SK-N-DZ (cell line): Measurements from ENCODE around the gene CDH13.

Experiments used
- DNase-seq: peaks from one replicate; pipeline ENCODE4 v3.0.0-alpha.2; 2015; ENCODE audit warnings: low spot score

The CDH13 gene

DNA sequence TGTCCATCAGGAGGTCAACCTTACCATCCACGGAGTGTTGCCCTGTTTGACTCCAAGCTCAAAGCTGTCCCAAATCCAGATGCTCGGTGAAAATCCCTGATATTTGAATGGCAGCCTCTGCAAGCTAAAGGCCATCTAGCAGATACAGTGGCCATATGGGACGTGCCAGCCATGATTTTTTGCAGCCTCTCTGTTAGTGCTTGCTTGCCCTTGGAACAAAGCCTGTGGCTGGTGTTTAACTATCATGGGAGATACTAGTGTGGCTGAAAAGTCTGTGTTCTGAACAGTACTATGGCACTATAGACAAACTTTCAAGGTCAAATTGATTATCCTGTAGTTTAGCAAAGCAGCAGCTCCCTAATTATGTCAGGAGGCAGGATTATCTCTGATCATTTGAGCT is 214.3 kb downstream of the CDH13 start:
- DNase-seq, result no peak

DNA sequence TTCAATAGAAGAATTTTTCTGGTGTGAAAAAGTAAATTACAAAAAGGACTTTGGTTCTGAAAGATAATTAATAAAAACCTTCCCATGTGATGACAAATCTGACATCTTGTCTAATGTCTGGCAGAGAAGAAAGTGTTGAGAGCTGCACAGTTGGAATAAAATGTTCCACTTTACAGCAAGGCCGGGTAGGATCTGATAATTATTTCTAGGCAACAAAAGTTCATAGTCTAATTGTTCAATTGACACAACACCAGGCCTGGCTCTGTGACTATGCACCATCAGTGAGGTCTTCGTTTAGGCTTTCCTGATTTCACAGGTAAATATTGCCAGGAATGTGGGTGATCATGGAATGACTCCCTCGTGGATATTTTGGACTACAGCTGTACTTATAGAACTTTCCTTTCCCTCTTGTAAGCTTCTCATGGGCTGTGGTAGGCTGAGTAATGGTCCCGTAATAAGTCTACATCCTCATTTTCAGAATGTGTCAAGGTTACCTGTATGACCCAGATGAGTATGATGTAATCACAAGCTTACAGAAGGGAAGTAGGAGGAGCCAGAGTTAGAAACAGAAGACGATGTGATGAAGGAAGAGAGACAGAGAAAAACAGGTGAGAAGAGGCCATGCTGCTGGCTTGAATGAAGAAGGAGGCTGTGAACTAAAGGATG is 217.0 kb downstream of the CDH13 start:
- DNase-seq, result no peak

DNA sequence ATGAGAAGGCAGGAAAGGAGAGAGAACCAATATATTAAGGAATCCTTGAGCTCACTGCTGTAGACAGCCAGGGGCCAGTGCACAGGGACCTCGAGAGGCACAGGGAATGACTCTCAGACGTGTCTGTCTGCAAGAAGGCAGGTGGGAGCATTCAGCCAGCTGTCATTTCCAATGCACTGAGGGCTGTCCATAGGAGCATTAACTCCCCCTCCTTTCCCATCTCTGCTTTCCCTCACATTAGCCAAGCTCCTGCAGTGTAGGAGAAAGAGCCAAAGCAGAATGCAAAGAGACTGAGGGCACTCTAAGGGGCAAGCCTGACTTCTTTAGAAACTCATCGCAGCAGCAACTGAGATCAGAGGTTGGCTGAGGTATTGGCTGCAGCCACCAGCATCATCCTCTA is 218.3 kb downstream of the CDH13 start:
- no peak for DNase-seq

DNA sequence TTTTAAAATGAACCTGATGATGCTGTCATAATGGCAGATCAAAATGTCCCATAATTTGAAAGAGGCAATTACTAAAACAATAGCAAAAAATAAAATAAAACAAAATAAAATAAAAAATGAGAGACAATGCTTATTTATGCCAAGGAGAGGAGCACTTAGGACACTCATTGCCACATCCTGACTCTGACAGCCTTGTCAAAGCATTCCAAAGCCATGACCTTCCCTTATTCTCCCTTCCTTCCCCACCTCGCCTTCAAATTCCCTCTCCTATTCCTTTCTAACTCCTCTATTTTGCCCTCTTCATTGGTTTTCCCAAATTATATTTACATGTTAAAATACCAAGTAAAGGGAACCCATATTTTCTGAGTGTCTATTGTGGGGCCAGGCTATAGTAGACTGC is 220.0 kb downstream of the CDH13 start:
- no peak for DNase-seq

DNA sequence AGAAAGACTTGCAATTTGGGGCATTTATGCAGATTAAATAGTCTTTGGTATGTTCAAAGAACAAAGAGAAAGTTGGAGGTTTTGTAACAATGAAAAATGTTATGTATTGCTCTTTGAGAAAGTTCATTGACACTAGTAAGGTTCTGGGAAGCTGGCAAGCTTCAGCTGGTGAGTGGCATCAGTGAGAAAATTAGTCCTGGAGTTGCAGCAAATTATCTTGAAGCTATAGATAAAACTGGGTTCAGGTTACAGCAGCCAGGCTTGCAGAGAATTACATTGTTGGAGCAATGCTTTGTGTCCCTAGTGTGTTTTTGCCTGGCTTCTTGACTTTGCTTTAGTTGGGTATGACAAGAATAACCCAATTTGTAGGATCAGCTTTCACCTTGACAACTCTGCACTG is 221.2 kb downstream of the CDH13 start:
- no peak for DNase-seq

DNA sequence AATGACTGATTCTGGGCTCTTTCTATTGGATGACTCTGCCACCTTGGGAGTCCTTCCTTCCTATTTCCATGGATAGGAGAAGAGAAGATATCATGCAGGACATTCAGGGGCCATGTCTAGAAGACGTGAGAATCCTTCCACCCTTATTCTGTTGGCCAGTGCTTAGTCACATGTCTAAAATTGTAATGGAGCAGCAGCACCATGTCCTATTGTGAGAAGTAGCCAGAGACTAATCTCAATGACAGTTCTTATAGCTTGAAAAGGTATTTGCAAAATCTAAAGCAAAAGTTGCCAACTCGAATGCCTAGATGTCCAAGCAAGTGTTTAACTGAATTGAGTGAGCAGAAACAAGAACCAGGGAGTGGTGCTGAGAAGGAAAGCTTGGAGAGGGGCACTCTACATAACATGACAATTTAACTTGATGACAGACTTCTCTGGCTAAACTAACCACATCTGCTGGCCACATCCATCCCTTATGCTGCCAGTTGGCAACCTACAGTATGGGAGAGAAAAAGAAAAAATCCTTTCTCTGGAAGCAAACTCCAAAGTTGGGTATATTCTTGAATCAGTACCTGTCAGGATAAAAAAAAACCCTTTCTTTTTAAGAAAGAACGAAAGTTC is 225.7 kb downstream of the CDH13 start:
- no peak for DNase-seq

DNA sequence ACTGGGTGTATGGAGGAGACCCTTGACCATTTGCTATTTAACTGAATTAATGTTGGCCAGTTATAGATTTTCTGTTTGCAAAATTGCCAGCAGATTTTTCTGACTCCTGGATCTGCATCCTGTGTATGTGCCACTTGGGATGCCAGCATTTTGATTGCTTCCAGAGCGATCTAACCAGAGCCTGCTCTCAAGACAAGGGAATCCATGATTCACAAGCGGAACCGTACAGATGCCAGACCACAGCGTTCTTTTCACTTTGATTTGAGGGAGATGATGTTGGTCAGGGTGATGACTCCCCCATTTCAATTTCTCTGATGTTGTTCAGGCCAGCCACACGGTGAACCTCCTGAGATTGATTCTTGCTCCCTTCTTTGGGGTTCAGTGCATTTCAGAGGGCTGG is 228.7 kb downstream of the CDH13 start:
- no peak for DNase-seq

DNA sequence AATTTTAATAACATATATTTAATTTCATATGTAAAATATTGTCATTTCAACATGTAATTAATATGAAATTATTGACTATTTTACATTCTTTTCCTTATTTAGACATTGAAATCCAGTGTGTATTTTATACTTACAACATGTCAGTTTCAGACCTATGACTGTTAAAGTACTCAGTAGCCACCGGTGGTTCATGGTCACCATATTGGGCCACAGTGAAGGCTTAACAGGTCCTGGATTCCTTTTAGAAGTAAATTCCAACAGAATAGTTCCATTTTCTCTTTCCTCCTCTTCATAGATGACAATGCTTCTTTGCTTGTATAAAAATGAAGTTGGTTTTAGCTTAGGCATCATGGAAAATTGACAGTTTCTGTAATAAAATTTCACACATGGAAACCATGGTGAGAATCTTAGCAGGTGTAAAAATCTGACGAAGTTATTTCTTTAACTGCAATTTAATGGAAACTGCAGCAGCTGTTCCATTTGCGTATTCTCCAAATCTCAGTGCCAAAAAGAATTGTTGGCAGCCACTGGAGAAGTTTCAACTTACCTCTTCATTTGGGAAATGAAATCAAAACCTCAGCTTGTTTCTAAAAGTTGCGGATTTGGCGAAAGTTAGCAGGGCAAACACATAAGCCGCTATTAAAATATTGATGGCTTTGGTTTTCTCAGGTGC is 231.1 kb downstream of the CDH13 start:
- no peak for DNase-seq

DNA sequence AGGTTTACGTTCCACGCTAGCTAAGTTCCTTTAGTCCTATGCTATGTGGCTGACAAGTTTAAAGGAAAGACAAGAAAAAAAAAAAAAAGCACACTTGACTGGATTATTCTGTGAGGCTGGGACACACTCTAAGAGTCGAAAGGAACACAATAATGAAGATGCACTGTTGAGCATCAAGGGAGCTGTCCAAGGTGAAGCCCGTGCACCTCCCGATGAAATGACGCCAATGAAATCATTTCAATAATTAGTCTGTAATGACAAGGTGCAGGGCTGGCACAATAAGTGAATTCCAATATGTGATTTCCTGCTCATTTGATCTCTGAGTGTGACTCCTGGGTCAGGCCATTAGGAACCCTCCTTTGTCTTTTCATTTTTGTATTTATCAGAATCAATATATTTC is 232.9 kb downstream of the CDH13 start:
- no peak for DNase-seq

DNA sequence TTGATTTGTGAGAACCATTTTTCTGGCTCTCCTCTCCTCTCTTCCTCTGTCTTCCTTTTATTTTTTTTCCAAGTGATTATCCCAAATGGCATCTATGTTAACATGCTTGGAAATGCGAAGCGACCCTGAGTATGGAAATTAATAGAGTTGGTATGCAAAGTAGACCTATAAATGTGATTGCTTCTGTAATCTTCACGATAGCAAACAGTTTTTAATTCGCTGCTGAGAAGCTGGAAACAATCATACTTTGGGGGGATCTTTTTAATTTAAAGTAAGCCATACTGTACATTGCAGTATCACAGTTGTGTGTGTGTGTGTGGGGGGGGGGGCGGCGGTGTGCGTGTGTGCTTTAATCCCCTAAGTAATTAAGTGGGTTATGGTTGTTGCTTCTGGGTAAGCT is 233.3 kb downstream of the CDH13 start:
- DNase-seq, result no peak

DNA sequence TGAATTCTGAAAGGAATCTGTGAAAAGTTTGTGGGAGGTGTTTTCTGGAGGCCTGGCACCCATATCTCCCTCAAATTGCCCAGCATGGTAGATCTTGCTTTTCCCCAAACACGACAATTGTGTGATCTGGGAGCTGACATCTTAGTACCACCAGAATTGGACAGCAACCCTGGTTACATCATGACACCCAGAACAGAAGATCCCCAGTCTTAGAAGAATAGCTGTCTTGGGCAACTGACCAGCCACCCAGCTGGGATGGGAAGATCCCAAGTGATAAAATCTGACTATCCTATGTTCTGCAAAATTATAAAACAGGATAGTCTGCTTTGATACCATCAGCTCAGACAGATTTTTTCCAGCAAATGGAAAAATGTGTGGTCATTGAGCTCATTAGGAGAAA is 235.3 kb downstream of the CDH13 start:
- no peak for DNase-seq

DNA sequence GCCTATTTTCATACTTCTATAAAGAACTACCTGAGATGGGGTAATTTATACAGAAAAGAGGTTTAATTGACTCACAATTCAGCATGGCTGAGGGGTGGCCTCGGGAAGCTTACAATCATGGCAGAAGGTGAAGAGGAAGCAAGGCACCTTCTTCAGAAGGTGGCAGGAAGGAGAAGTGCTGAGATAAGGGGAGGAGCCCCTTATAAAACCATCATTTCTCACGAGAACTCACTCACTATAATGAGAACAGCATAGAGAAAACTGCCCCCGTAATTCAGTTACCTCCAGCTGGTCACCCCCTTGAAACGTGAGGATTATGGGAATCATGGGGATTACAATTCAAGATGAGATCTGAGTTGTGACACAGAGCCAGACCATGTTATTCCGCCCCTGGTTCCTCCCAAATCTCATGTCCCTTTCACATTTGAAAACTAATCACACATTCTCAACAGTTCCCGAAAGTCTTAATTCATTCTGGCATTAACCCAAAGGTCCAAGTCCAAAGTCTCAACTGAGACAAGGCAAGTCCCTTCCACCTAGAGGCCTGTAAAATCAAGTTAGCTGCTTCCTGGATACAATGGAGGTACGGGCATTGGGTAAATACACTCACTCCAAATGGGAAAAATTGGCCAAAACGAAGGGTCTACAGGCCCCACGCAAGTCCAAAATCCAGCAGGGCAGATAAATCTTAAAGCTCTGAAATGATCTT is 237.7 kb downstream of the CDH13 start:
- no peak for DNase-seq

DNA sequence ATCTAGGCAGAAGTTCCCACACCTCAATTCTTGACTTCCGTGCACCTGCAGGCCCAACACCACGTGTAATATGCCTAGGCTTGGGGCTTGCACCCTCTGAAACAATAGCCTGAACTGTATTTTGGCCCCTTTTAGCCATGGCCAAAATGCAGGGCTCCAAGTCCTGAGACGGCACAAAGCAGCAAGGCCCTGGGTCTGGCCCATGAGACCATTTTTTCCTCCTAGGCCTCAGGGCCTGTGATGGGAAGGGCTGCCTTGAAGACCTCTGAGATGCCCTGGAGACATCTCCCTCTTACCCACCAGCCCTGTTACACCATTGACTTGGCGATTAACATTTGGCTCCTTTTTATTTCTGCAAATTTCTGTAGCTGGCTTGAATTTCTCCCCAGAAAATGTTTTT is 238.6 kb downstream of the CDH13 start:
- no peak for DNase-seq

DNA sequence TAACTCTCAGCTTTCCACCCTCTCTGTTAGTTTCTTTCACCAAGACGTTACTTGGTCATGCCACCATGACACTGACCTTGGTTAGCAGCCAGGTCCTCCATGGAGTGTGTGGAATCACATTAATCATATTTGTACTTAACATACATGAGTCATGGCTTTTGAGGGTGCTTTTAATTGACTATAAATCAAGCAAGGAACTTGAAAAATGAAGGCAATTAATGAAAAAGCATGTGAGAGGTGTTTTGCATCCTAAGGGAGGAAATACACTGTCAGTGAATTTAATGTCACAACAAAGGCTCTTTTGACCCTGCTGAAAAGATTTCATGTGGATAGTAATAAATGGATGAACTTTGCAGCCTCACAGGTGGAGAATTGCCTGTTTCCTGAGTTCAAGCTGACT is 240.7 kb downstream of the CDH13 start:
- no peak for DNase-seq

DNA sequence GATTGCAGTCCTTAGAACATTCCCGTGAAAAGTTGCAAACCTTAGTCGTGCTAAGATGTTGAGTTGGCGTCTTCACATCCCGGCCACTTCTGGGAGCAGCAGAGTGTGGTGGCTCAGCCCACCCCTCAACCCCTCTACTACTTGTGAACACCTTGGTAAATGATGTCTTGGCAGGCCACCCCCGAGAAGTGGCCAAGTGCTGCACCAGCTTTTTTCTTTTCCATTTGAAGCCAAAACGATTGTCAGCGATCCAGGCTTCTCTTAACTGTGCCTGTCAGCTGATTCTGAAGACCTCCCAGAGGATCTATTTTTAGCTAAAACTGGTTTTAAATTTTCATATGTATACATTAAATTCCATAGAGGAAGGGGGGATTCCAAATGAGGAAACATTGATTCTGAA is 247.5 kb downstream of the CDH13 start:
- DNase-seq, result no peak

DNA sequence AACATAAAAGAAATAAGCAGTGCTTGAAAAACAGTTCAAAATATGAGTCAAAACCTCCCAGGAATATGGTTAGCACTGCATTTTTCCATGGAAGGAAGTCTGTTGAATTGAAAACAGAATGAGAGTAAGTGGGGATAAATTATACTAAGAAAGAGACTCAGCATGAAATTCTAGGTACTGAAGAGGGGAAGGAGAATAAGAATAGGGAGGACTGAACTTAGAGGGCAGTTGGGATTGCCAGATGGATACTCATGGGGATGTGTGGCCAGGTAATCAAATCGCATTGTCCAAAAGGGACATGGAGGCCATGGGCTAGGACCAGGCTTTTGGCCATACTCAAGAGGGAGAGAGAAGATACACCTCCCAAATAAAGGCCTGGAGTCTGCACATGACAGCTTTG is 247.9 kb downstream of the CDH13 start:
- DNase-seq, result no peak

DNA sequence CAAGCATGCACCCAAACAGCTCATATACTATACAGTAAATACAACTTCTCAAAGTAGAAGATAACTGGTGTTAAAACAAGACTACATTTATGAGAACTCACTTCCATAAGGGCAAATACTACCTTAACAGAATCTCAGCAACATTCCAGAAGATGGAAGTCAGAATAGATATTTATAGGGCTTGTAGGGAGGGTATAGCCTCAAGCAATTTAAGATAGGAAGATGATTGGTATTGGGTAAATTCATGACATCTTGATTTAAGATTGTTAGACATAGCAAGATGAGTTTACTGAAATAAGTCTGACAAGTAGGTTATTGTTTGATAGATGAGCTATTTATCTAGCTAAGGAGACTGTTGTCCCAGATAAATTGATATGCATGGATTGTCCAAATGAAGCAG is 250.2 kb downstream of the CDH13 start:
- no peak for DNase-seq

DNA sequence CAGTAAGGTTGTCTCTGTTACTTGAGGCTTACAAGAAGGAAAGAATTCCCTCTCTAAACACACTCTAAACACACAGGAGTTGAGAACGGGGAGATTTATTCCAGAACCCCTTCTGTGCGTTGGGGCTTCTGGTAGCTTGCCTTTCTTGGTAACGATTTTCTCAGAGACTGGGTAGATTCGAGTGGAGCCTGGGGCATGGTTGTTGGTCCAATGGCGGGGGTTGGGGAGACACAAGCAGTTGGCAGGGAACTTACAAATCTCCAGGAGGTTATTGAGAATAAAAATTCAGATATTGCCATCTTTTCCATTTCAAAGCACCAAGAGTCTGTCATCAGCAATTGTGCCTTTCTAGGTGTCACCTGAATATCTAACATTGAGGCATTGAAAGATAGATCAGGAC is 251.7 kb downstream of the CDH13 start:
- no peak for DNase-seq

DNA sequence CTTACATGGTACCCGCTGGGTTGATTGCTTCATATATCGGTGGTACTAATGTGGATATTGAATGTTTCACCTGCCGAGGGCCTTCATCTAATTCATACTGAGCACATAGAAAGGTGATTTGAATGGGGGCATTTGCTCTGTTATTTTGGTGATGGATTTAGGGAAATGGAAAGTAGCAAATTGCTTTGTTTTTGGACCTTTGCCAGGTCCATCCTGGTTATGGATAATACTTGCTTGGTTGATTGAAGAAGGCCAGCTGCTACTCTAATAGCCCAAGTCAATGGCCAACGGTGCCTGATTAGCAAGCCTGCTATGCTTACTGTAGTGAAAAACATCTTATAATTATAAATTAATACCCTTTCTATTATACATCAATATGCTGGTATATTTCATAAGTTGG is 253.6 kb downstream of the CDH13 start:
- no peak for DNase-seq

DNA sequence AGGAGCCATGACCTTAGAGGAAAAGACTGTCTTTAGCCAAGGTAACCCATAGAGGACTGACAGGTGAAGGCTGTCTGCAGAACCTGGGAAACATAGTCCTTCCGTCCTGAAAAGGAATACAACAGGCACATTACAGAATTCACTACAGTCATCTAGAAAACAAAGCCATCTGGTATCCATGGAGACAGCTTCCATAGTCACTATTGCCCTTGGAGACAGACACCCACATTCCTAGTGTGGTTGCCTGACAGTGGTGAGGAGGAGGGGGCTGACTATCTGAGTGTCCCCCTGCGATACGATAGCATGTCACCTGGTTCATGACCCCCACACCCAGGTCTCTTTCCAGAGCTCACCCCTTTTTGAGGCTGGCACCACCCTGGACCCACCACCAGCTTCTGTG is 254.7 kb downstream of the CDH13 start:
- DNase-seq, result no peak

DNA sequence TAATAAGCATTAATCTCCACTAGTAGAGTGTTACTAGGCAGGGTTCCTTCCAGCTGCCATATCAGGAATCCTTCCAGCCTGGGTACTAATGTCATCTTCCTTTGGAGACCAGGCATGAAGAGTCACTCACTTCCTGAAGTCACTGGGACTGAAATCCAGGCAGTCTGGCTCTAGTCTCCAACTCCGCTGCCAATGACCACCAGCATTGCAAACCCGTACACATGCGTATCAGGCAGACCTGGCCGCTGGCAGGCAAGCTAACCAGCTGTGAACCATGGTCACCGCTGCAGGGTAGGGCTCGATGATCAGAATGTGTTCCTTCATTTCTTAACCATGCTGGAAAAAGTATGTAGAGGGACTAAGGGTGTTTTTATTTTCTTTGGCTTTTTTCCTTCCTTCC is 255.5 kb downstream of the CDH13 start:
- DNase-seq, result no peak

DNA sequence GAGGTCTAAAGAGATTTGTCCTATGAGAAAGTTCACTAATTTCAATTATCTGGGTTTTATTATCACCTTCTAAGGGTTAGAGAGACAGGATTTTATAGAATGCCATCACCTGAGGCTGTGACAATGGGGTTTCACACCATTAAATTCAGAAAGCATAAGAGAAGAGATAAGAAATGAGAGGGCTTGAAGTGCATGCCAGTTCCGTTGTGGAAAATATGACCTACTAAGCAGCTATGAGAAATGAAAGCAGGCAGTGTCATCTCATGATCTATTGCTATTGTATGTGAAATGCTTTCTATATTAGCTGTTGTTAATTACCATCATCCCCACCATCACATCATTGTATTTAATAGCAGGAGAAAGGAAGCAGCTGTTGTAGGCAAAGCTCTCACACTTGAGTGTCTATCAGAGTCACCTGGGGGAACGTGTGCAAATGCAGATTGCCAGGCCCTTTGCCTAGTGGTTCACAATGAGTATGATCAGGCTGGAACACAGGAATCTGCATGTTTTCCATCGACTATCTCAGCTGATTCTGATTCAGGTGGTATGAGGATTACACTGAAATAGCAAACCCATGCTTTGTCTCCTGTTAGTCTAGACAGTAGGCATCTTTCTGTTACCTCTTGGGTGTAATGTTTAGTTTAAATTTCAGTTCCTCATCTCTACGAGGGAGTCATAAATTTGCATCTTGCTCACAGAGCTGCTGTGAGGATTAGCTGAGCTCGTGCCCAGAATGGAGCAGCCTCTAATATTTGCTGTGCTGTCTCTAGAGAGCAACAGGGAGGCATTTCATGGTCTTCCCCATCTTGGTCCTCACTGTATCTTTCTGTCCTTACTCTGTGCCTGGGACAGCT is 256.4 kb downstream of the CDH13 start:
- DNase-seq, result no peak
